K562 (cell line): Measurements from ENCODE around the gene ADNP. TPM values are rescaled to one million over a fixed set of nuclear protein-coding genes. Genes with fewer than 3 reads are reported as not detected.
A peak's percentile ranks its signal among the peaks of the same experiment; 100 is the strongest.

Experiments
- ATAC-seq: fragments of 200-7000 bp; cut with Tn5 transposase; 3 replicates; pipeline ENCODE4 v1.9.1; 2020; ENCODE audit warnings: moderate library complexity
- BruUV-seq: library from RNA; stranded (reverse); fragments of 400-500 nt; replicated peaks from 2 replicates; lab custom pipeline; 2021; lab: Mats Ljungman, UMichigan
- CTCF ChIA-PET: fragments of 300-600 bp; formaldehyde crosslinking; extraction: SDS; loops from one replicate; lab custom pipeline; 2021; ENCODE audit warnings: low intra/inter-chr PET ratio; lab: Yijun Ruan, JAX
- POLR2A ChIA-PET: fragments of 300-600, 350-650 bp; sonication (Branson Sonifier 250); formaldehyde crosslinking; extraction: SDS; loops from one replicate; lab custom pipeline; 2021; ENCODE audit warnings: antibody characterized with exemption, inconsistent platforms; lab: Yijun Ruan, JAX
- DNase-seq, 4 experiments: peaks; one replicate each; pipeline versions ENCODE4 v3.0.0 to v3.0.0-alpha.2; 2011 to 2018; ENCODE audit warnings: low spot score in 3 of 4, mixed read lengths in 3 of 4; ENCODE audit errors: extremely low read depth in 1 of 4
- FAIRE-seq: peaks from 2 replicates; lab custom pipeline; 2011; peaks lifted over from hg19 to GRCh38; lab: Jason Lieb, UNC
- H2AFZ ChIP-seq: 2 replicates; pipeline ENCODE4 v1.6.0; 2011; ENCODE audit warnings: low read depth, low read length, control low read depth, inconsistent platforms
- H3K27ac ChIP-seq: fragments of 200-600 bp; 3 replicates; pipeline ENCODE4 v1.8.0; 2011; ENCODE audit warnings: low read depth, mild to moderate bottlenecking, control low read depth, inconsistent platforms, low read length, moderate library complexity, mixed read lengths; ENCODE audit errors: extremely low read depth
- H3K27me3 ChIP-seq, 2 experiments: fragments of 300-600 bp in 1 of 2; 2 replicates in 1 of 2; 3 replicates in 1 of 2; pipeline versions ENCODE4 v1.6.0 to v1.8.0; 2011; ENCODE audit warnings: inconsistent platforms in 2 of 2, low read length in 2 of 2, mild to moderate bottlenecking in 1 of 2, mixed read lengths in 1 of 2, moderate library complexity in 1 of 2; ENCODE audit not compliant: control insufficient read depth in 2 of 2, insufficient read depth in 2 of 2
- H3K36me3 ChIP-seq: fragments of 300-600 bp; 3 replicates; pipeline ENCODE4 v1.8.0; 2011; ENCODE audit warnings: mild to moderate bottlenecking, low read length, inconsistent platforms; ENCODE audit not compliant: control insufficient read depth, insufficient read depth
- H3K4me1 ChIP-seq, 2 experiments: fragments of 200-600 bp in 1 of 2; replicated peaks in 1 of 2; 2 replicates in 1 of 2; 3 replicates in 1 of 2; pipeline versions ENCODE4 v1.5.1 to v1.8.0; 2011; ENCODE audit warnings: inconsistent platforms in 2 of 2, low read length in 2 of 2, mild to moderate bottlenecking in 1 of 2, mixed read lengths in 1 of 2, moderate library complexity in 1 of 2; ENCODE audit not compliant: control insufficient read depth in 2 of 2, insufficient read depth in 2 of 2
- H3K4me2 ChIP-seq: 2 replicates; pipeline ENCODE4 v1.6.1; 2011; ENCODE audit warnings: low read length, control low read depth, inconsistent platforms, mixed read lengths; ENCODE audit not compliant: insufficient read depth
- H3K4me3 ChIP-seq: fragments of 200-600 bp; sonication (generic), shearing (Covaris generic); 2 replicates; pipeline ENCODE4 v1.5.1; 2016; ENCODE audit warnings: control low read depth, inconsistent platforms
- H3K79me2 ChIP-seq: fragments of 200-600 bp; 3 replicates; pipeline ENCODE4 v1.8.0; 2011; ENCODE audit warnings: low read length, inconsistent platforms; ENCODE audit not compliant: control insufficient read depth, insufficient read depth
- H3K9ac ChIP-seq, 2 experiments: 2 replicates each; pipeline versions ENCODE4 v1.6.0 to v1.6.1; 2011; ENCODE audit warnings: low read depth in 2 of 2, low read length in 2 of 2, control low read depth in 1 of 2, inconsistent platforms in 1 of 2, mild to moderate bottlenecking in 1 of 2, mixed read lengths in 1 of 2; ENCODE audit not compliant: insufficient read depth in 1 of 2
- H3K9me1 ChIP-seq: one replicate; pipeline ENCODE4 v1.6.0; 2011; ENCODE audit warnings: inconsistent platforms, mild to moderate bottlenecking, low read length, moderate library complexity; ENCODE audit not compliant: control insufficient read depth, insufficient read depth
- H3K9me3 ChIP-seq: replicated peaks from 2 replicates; pipeline ENCODE4 v1.5.1; 2011; ENCODE audit warnings: low read depth, low read length, inconsistent platforms; ENCODE audit not compliant: control insufficient read depth, insufficient read depth
- H4K20me1 ChIP-seq: replicated peaks from 2 replicates; pipeline ENCODE4 v1.6.1; 2011; ENCODE audit warnings: low read length, inconsistent platforms, mixed read lengths; ENCODE audit not compliant: control insufficient read depth, insufficient read depth
- BRF2 ChIP-seq: IDR thresholded peaks from 3 replicates; pipeline ENCODE4 v1.6.1; 2011; ENCODE audit warnings: borderline replicate concordance, mild to moderate bottlenecking; ENCODE audit not compliant: insufficient read length, insufficient read depth
- DEAF1 ChIP-seq: fragments of 450-650 bp; formaldehyde crosslinking; IDR thresholded peaks from 2 replicates; pipeline ENCODE4 v1.4.0; 2020; ENCODE audit warnings: mild to moderate bottlenecking, moderate library complexity
- FOSL1 ChIP-seq: fragments of 200-800 bp; sonication (Bioruptor generic); conservative IDR thresholded peaks from 2 replicates; pipeline ENCODE4 v1.6.1; 2016; ENCODE audit warnings: missing genetic modification characterization, missing compliant biosample characterization
- HBP1 ChIP-seq: fragments of 450-650 bp; formaldehyde crosslinking; IDR thresholded peaks from 2 replicates; pipeline ENCODE4 v1.4.0; 2022; ENCODE audit warnings: missing genetic modification characterization
- HDAC3 ChIP-seq: fragments of 450-650 bp; IDR thresholded peaks from 2 replicates; pipeline ENCODE4 v1.6.1; 2018; ENCODE audit warnings: borderline replicate concordance, mild to moderate bottlenecking, moderate library complexity; ENCODE audit not compliant: partially characterized antibody
- ID3 ChIP-seq, 2 experiments: fragments of 250-450 bp in 1 of 2; fragments of 450-650 bp in 1 of 2; sonication (Bioruptor Pico) in 1 of 2; IDR thresholded peaks; 2 replicates each; pipeline versions ENCODE4 v1.6.1 to v1.8.0; 2016 to 2021; ENCODE audit warnings: mild to moderate bottlenecking in 2 of 2, moderate library complexity in 2 of 2, missing compliant biosample characterization in 1 of 2, missing genetic modification characterization in 1 of 2
- POLR2AphosphoS2 ChIP-seq: IDR thresholded peaks from 2 replicates; pipeline ENCODE4 v1.6.1; 2012; ENCODE audit warnings: low read length, improper control_type of control experiment
- POLR2G ChIP-seq: fragments of 200-400 bp; formaldehyde crosslinking; IDR thresholded peaks from 2 replicates; pipeline ENCODE4 v1.6.1; 2017; ENCODE audit warnings: low read depth, mild to moderate bottlenecking, antibody characterized with exemption, low read length, moderate library complexity
- SRSF1 ChIP-seq: fragments of 200-400 bp; formaldehyde crosslinking; IDR thresholded peaks from 2 replicates; pipeline ENCODE4 v1.6.1; 2017; ENCODE audit warnings: mild to moderate bottlenecking, low read depth, low read length, moderate library complexity
- TEAD2 ChIP-seq: fragments of 450-650 bp; IDR thresholded peaks from 2 replicates; pipeline ENCODE4 v1.6.1; 2016; ENCODE audit warnings: missing genetic modification characterization, control low read depth, missing compliant biosample characterization
- ZC3H8 ChIP-seq: fragments of 450-650 bp; IDR thresholded peaks from 2 replicates; pipeline ENCODE4 v1.6.1; 2017
- WGBS: fragments of 100-300 bp; shearing (Covaris generic); methylation state at CpG from one replicate; pipeline ENCODE4 v1.1.6; 2016; ENCODE audit warnings: low coverage, mixed read lengths; ENCODE audit not compliant: insufficient coverage; ENCODE audit errors: missing lambda C conversion rate; 5-methylcytosine and 5-hydroxymethylcytosine counted together
- in situ Hi-C: fragments of 300-500 bp; cut with MboI; formaldehyde crosslinking; loops from 4 replicates; pipeline ENCODE4 v1.15.0; 2018; ENCODE audit warnings: inconsistent platforms, mixed read lengths
- intact Hi-C: fragments of 100-400 bp; cut with micrococcal nuclease; formaldehyde crosslinking; loops from 2 replicates; pipeline ENCODE4 v1.14.2; 2022
- polyA plus RNA-seq, 8 experiments: library from polyadenylated mRNA; depleted of rRNA in 4 of 8; stranded (reverse) in 5 of 8; unstranded in 3 of 8; fragments of >200 nt; fragmentation: Nextera tagmentation in 2 of 8; fragmentation: Illumina TruSeq in 1 of 8; extraction: Ambion mirVana in 2 of 8; extraction: Trizol in 1 of 8; gene quantifications; 2 replicates each; pipeline versions ENCODE4 v1.2.1 to v1.2.3, GENCODE V29; 2011 to 2014; ENCODE audit warnings: inconsistent platforms in 1 of 8, missing spikeins in 1 of 8
- total RNA-seq, 7 experiments: library from RNA; depleted of rRNA in 6 of 7; stranded (reverse); fragments of >200 nt in 6 of 7; fragmentation: Illumina TruSeq in 2 of 7; extraction: Trizol in 2 of 7; gene quantifications; 2 replicates each; pipeline versions ENCODE4 v1.2.1 to v1.2.3, GENCODE V29; 2011 to 2021; ENCODE audit warnings: low replicate concordance in 1 of 7

The ADNP gene
- total and polyA plus RNA-seq, 9 of the 15 experiments (the other 6 are each of a cell fraction or from before 2014, with no cell fraction given): 17.8 to 59.9 (median 25.3) TPM

- intact Hi-C loops: no loop called here
- no peak overlapping the region for H3K4me3 ChIP-seq
- no peak overlapping the region for H3K27ac ChIP-seq
- H3K9me1 ChIP-seq: no peaks in the 10 kb centered on the region
- 49% methylated on average over 7 of the region's 7 CpGs for WGBS
- ATAC-seq (no peak), FAIRE-seq (no peak), DNase-seq (no peak)
- BruUV-seq: no TSS peak
- no peak overlapping the region for H2AFZ ChIP-seq
- peaks cover 9% of the 10 kb centered on the region; the same call in 1 of the 2 replicates for H4K20me1 ChIP-seq
- ChIA-PET POLR2A (interaction anchor here (0.6 to 1.6 kb wide), 4 partner anchors 8 to 1861 kb away, joined by 3 to 4 read pairs (median 3); no protein-coding TSS in a partner anchor), CTCF (no interaction called here)
- in situ Hi-C loops: no loop called here
- no peak overlapping the region for H3K4me2 ChIP-seq
- H3K9me3 ChIP-seq: no peaks in the 10 kb centered on the region
- H3K4me1 ChIP-seq: peaks cover 7 to 11% of the 10 kb centered on the region in 2 experiments; a peak in 4 of 5 replicates
- no peaks in the 10 kb centered on the region for H3K27me3 ChIP-seq
- TF ChIP-seq FOSL1 (tag) (no peak), ID3 (CRISPR knock-in tag; IDR thresholded peaks at IDR 0.05) (no peak), ID3 (tag; IDR thresholded peaks at IDR 0.05) (no peak), SRSF1 (no peak), POLR2AphosphoS2 (0 out of 2 replicates have a peak, but pooled peaks have one; percentile 7), HDAC3 (no peak), TEAD2 (no peak), BRF2 (no peak), DEAF1 (no peak), POLR2G (0 out of 2 replicates have a peak, but pooled peaks have one; percentile 2), HBP1 (CRISPR knock-in tag) (no peak), ZC3H8 (no peak)
- TF ChIP-seq, all 486 proteins: peak for 2
- Histone ChIP-seq H3K9ac (0 out of 4 replicates have a peak overlapping the region, but pooled peaks of 1 of the 2 experiments have one; percentile 24), H3K79me2 (no peaks in the 10 kb centered on the region), H3K36me3 (peaks cover 18% of the 10 kb centered on the region)
Measured at GRCh38 chr20:50885068-50885467, 46.2 kb downstream of the ADNP start.
